GM18868 (cell line): ENCODE measurements around the gene PDLIM5.
"Not testable (repeated sequence)": the region's sequence is repeated elsewhere in the genome, so short reads cannot be mapped to it uniquely, and the experiment has no call there.

Experiments
- ATAC-seq: cut with Tn5 transposase; IDR thresholded peaks from one replicate; pipeline ENCODE4 v1.9.1; 2021; ENCODE audit warnings: mild to moderate bottlenecking, moderate library complexity; ENCODE audit not compliant: unreplicated experiment

The PDLIM5 gene

GRCh38 chr4:94551643-94552564 is 100.2 kb downstream of the PDLIM5 start:
- no peak for ATAC-seq

DNA sequence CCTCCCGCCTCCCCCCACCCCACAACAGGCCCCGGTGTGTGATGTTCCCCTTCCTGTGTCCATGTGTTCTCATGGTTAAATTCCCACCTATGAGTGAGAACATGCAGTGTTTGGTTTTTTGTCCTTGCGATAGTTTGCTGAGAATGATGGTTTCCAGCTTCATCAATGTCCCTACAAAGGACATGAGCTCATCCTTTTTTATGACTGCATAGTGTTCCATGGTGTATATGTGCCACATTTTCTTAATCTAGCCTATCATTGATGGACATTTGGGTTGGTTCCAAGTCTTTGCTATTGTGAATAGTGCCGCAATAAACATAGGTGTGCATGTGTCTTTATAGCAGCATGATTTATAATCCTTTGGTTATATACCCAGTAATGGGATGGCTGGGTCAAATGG is 104.3 kb downstream of the PDLIM5 start:
- ATAC-seq, result not testable (repeated sequence)

GRCh38 chr4:94557632-94558031 is 105.9 kb downstream of the PDLIM5 start:
- ATAC-seq, result not testable (repeated sequence)

DNA sequence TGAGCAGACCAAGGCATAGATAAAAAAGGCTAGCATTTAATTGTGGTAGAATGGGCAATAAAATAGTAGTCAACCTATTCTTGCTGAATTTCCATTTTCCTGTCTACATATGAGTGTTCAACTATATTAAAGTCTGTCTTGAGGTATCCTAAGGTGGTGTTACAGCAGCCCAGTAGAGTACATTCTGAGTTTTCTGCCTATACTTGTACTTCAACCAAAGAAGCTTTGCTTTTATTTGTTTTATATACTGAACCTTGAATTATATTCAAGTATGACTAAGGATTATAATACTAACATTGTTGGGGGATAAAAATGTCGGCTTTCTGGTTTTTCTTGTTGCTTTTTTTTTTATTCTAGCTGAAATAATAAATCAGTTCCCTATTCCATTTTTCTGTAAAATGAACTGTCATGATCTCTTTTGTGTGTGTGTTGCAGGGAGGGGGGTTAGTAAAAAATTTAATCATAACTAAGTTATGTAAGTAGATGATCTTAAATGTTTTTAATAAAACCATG is 106.7 kb downstream of the PDLIM5 start:
- no peak for ATAC-seq

GRCh38 chr4:94559351-94559806 is 107.6 kb downstream of the PDLIM5 start:
- ATAC-seq, result no peak

GRCh38 chr4:94561249-94562024 is 109.7 kb downstream of the PDLIM5 start:
- peak; percentile 53 for ATAC-seq

DNA sequence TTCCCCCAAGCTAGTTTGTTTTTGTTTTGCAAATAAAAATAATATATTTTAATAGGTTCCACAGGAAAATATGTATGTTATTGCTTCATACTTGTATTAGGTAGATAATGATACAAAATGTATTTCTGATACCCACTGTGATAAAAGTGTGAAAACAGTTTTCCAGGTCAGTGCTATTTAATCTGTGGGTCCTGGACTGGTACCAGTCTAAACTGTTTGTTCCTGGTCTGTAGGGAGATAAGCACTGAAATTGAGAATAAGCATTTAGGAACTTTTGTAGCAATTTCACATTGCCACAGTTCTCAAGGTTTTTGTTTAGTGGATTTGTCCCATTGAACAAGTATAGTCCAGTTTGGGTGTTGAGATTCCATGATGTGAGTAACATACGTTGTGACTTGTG is 110.5 kb downstream of the PDLIM5 start:
- no peak for ATAC-seq

- no peak for ATAC-seq
Measured at GRCh38 chr4:94564252-94564651, 112.5 kb downstream of the PDLIM5 start.

- ATAC-seq, result no peak
Measured at GRCh38 chr4:94566420-94566819, 114.7 kb downstream of the PDLIM5 start.

DNA sequence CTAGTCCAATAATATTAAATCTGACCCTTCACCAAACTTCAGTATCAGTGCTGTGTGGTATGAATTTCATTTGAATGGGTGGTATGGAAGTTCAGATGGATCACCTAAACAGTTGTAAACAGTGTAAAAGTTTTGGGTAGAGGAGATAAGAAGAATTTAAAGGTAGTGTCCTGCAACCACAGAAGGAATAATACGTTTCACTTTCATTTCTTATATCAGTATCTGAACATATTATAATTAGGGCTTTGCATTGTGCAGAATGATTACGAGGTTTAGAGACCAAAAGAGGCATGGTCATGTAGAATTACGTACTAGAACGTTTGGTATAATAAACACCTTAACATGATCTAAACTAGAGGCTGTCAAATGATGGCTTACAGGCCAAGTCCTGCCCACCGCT is 116.1 kb downstream of the PDLIM5 start:
- peak; percentile 88 for ATAC-seq

DNA sequence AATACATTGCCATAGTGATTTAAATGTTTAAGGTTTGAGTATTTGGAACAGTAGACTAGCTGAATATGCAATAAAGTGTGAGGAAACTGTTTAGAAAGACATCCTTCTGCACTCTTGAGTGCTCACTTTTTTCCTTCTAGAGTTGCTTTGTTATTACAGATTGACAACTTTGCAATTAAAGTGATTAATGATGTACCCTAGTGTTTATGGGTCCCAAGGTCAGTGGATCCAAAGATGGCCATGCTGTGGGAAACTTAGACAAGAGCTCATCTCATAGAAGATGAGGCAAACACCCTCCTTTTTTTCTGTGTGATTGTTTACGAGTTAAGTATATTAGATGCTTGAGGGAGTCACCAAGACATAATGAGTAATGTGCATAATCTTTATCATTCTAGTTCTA is 118.8 kb downstream of the PDLIM5 start:
- ATAC-seq, result no peak

DNA sequence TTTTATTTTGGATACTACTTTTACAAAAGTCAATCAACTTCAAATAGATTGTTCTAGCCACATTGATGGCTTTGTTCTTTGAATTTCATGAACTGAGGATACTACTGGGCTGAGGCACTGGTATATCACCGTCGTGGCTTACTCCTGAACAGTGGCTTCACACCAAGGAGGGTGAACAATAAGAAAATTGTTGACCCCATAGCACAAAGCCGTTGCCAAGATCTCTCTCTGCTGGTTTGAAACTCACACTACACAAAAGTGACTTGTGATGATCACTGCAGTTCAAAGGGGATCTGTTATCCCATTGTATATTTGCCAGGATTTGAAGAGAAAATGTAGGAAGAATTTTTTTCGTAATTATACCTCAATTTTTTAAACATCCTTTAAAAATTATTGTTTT is 119.6 kb downstream of the PDLIM5 start:
- no peak for ATAC-seq

DNA sequence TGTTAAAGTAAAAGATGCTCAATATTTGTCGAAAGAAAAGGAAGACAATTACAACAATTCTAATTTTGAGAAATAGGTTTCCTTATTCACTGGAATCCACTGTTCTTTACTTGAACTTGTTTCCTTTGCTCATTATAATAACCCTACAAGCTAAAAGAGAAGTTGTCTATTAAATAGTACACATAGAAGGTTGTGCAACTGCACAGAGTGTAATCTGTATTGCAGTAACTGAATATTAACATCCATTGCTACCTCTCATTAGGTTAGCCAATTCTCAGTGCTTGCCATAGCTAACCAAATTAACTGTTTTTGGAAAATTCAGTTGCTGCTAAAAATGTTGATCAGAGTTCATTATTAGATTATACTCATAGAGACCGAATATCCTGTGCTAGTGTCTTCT is 120.0 kb downstream of the PDLIM5 start:
- ATAC-seq, result no peak

DNA sequence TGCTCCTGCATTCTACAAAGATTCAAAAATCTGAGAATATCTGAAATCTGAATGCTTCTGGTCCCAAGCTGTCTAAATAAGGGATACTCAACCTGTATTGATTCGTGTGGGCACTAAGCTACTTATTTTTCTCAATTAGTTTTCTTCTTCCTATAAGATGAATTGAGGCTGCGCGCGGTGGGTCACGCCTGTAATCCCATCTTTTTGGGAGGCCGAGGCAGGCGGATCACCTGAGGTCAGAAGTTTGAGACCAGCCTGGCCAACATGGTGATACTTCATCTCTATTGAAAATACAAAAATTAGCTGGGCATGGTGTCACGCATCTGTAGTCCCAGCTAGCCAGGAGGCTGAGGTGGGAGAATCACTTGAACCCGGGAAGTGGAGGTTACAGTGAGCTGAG is 122.3 kb downstream of the PDLIM5 start:
- no peak for ATAC-seq

DNA sequence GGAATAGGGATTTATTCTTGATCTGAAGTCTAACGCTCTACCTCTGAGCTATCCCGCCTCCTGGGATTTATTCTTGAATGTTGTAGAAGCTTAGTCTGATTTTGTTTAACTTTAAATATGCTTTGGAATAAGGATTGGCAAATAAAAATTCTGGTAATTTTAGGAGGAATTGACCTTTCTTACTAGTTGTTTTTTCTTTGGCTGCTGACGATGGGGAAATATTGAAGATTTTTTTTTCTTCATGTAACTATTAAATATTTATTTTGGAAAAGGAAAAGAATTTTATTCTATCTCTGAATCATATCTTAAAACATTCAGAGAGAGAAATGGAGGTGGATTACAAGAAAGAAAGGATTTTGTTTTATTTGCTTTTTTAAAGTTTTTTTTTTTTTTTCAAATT is 122.9 kb downstream of the PDLIM5 start:
- ATAC-seq, result no peak

GRCh38 chr4:94575652-94576051 is 123.9 kb downstream of the PDLIM5 start:
- no peak for ATAC-seq

GRCh38 chr4:94576210-94576609 is 124.5 kb downstream of the PDLIM5 start:
- ATAC-seq, result peak; percentile 63

- peak; percentile 41 for ATAC-seq
Measured at GRCh38 chr4:94577136-94577535, 125.4 kb downstream of the PDLIM5 start.

- no peak for ATAC-seq
Measured at GRCh38 chr4:94578195-94578594, 126.5 kb downstream of the PDLIM5 start.

- no peak for ATAC-seq
Measured at GRCh38 chr4:94581766-94582165, 130.0 kb downstream of the PDLIM5 start.

DNA sequence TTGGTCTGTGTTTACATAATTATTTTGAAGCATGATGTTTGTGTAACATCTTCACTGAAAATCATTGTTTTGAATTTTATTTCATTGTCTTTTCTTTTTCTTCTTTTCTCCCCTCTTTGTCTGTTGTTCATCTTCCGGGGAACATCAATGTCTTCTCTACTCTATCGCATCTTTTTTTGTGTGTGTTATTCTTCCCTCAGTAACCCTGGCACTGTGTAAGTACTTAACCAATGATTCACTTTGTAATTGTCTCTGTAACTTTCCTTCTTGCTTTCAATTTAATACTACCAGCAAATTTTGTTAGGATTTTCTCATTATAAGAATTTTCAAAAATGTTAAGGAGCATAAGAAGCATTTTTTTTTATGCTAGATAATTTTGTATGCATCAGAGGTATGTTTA is 130.8 kb downstream of the PDLIM5 start:
- no peak for ATAC-seq
